ENCODE measurements around the gene VIPR1.
"Not testable (repeated sequence)": the region's sequence is repeated elsewhere in the genome, so short reads cannot be mapped to it uniquely, and the experiment has no call there.

Gene VIPR1

GRCh38 chr3:42539871-42540714 is 37.6 kb downstream of the VIPR1 start:
- peak; percentile 60 for DNase-seq

GRCh38 chr3:42541079-42541478 is 38.6 kb downstream of the VIPR1 start:
- no peak for DNase-seq

GRCh38 chr3:42544492-42545283 is 42.2 kb downstream of the VIPR1 start:
- DNase-seq, result no peak

- DNase-seq, result no peak
Measured at GRCh38 chr3:42545284-42545900, 42.9 kb downstream of the VIPR1 start.

GRCh38 chr3:42546691-42547213 is 44.3 kb downstream of the VIPR1 start:
- no peak for DNase-seq

GRCh38 chr3:42547401-42547945 is 45.0 kb downstream of the VIPR1 start:
- peak; percentile 70 for DNase-seq

- DNase-seq, result no peak
Measured at GRCh38 chr3:42549131-42549530, 46.7 kb downstream of the VIPR1 start.

GRCh38 chr3:42550250-42550649 is 47.8 kb downstream of the VIPR1 start:
- DNase-seq, result no peak

GRCh38 chr3:42552830-42553229 is 50.4 kb downstream of the VIPR1 start:
- DNase-seq, result no peak

- DNase-seq, result peak; percentile 44
Measured at GRCh38 chr3:42556089-42556632, 53.7 kb downstream of the VIPR1 start.

- not testable (repeated sequence) for DNase-seq
Measured at GRCh38 chr3:42556817-42557216, 54.4 kb downstream of the VIPR1 start.

GRCh38 chr3:42557854-42558253 is 55.4 kb downstream of the VIPR1 start:
- DNase-seq, result peak; percentile 34

- no peak for DNase-seq
Measured at GRCh38 chr3:42562047-42562907, 59.8 kb downstream of the VIPR1 start.

GRCh38 chr3:42569593-42570142 is 67.2 kb downstream of the VIPR1 start:
- DNase-seq, result no peak

- no peak for DNase-seq
Measured at GRCh38 chr3:42572278-42572677, 69.8 kb downstream of the VIPR1 start.

GRCh38 chr3:42575137-42575741 is 72.8 kb downstream of the VIPR1 start:
- DNase-seq, result no peak

GRCh38 chr3:42578054-42578453 is 75.6 kb downstream of the VIPR1 start:
- no peak for DNase-seq

GRCh38 chr3:42579346-42579745 is 76.9 kb downstream of the VIPR1 start:
- not testable (repeated sequence) for DNase-seq

GRCh38 chr3:42581400-42581708 is 78.9 kb downstream of the VIPR1 start:
- DNase-seq, result no peak

GRCh38 chr3:42581709-42582473 is 79.4 kb downstream of the VIPR1 start, which contains the start of gene SEC22C:
Gene SEC22C, minus strand, starts transcription at chr3:42581967. Its CDS starts 12,921 bp downstream, at chr3:42569046.
- DNase-seq, result peak; percentile 95

Measured in activated CD4-positive, alpha-beta T cell treated with anti-CD3 and anti-CD28 coated beads, Interleukin-2, amount 50 U/mL, for 1 hour (primary cell).